ENCODE measurements around the gene PRIM1. TPM values are rescaled to one million over a fixed set of nuclear protein-coding genes. Genes with fewer than 3 reads are reported as not detected.

The PRIM1 gene
- polyA plus RNA-seq, 3 donors: 3.6 to 6.3 (median 5.6) TPM

DNA sequence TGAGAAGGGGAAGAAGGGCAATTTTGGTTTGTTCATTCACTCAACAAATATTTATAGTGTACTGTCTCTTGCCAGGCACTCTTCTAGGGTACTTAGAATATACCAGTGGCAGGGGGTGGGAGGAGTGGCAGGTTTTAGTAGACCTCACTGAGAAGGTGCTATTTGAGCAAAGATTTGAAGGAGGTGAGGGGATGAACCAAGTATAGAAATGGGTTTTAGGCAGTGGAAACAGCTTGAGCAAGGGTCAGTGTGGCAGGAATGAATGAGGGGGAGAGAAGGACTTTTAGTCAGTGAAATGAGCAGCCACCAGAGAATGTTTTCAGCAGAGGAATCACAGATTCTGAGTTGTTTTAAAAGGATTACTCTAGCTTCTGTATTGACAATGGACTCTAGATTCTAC is 2.3 kb downstream of the PRIM1 start:
- peak overlapping the region; percentile 30 for H3K9ac ChIP-seq (ENCODE audit: insufficient read depth, low read length, poor library complexity, severe bottlenecking)

DNA sequence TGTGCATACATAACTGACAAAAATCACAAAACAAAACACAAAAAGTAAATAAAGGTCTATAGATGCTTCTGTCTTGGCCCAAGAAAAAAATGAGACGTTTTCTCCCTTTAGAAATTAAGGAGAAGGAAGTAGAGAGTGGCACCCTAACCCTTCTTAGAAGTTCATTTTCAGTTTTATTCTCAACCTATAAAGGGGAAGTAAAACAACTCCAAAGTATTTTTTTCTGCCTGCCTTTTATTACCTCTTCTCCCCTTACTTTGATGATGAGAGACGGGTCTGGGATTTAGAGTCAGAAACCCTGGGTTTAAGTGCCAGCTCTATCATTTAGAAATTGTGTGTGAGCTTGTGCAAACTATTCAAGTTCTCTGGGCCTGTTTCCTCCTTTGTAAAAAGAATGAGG is 2.8 kb downstream of the PRIM1 start:
- H3K27ac ChIP-seq (ENCODE audit: low read depth in 1 of 2, low read length in 2 of 2): peak overlapping the region; percentile 65 to 79
- TF ChIP-seq, protein P1, sequence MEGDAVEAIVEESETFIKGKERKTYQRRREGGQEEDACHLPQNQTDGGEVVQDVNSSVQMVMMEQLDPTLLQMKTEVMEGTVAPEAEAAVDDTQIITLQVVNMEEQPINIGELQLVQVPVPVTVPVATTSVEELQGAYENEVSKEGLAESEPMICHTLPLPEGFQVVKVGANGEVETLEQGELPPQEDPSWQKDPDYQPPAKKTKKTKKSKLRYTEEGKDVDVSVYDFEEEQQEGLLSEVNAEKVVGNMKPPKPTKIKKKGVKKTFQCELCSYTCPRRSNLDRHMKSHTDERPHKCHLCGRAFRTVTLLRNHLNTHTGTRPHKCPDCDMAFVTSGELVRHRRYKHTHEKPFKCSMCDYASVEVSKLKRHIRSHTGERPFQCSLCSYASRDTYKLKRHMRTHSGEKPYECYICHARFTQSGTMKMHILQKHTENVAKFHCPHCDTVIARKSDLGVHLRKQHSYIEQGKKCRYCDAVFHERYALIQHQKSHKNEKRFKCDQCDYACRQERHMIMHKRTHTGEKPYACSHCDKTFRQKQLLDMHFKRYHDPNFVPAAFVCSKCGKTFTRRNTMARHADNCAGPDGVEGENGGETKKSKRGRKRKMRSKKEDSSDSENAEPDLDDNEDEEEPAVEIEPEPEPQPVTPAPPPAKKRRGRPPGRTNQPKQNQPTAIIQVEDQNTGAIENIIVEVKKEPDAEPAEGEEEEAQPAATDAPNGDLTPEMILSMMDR (IDR thresholded peaks at IDR 0.05): no peak
- Mint-ChIP-seq H3K27me3 (ENCODE audit: low read depth in 3 of 3) (no peaks in the 10 kb centered on the region), H3K4me1 (peaks cover 45% of the 10 kb centered on the region), H3K9me3 (no peaks in the 10 kb centered on the region), H3K27ac (peak overlapping the region; percentile 49 to 91 (median 80)), H3K36me3 (peaks cover 10 to 26% of the 10 kb centered on the region in 2 donors), H3K4me3 (peak overlapping the region in 1 of 2 donors; percentile 62)
- peak in 2 of 3 donors; percentile 18 to 60 for DNase-seq
- H3K36me3 ChIP-seq (replicated peaks in 1 of 2; ENCODE audit: control insufficient read depth in 1 of 2, insufficient read depth in 2 of 2, low read length in 2 of 2): peaks cover 0 to 27% of the 10 kb centered on the region in 2 donors
- no CpG with 5 or more reads among the region's 2 CpGs for WGBS (ENCODE audit: insufficient coverage)
- no peaks in the 10 kb centered on the region for H3K27me3 ChIP-seq (ENCODE audit: control insufficient read depth in 2 of 2, insufficient read depth in 2 of 2, low read length in 2 of 2)
- peaks cover 34% of the 10 kb centered on the region in 2 donors for H3K4me1 ChIP-seq (ENCODE audit: control insufficient read depth in 1 of 2, insufficient read depth in 2 of 2, low read length in 2 of 2)
- no peaks in the 10 kb centered on the region for H4K20me1 ChIP-seq (ENCODE audit: insufficient read depth, low read length)
- H3K79me2 ChIP-seq (ENCODE audit: insufficient read depth, low read length): peaks cover 56% of the 10 kb centered on the region
- H3K4me2 ChIP-seq (replicated peaks; ENCODE audit: extremely low read depth, low read length, poor library complexity, severe bottlenecking): peak overlapping the region; percentile 93
- peak overlapping the region in 1 of 3 experiments; percentile 94 for H3K4me3 ChIP-seq (replicated peaks in 1 of 3; ENCODE audit: low read depth in 2 of 3, low read length in 3 of 3)
- H3K9me3 ChIP-seq (replicated peaks in 1 of 2; ENCODE audit: control insufficient read depth in 1 of 2, insufficient read depth in 1 of 2, low read length in 2 of 2): no peaks in the 10 kb centered on the region
- peak overlapping the region; percentile 41 for H2AFZ ChIP-seq (ENCODE audit: insufficient read depth, low read depth, low read length, poor library complexity, severe bottlenecking)
- intact Hi-C loops (cut with micrococcal nuclease): no loop called here
- peak overlapping the region; percentile 30 for H3K9ac ChIP-seq (ENCODE audit: insufficient read depth, low read length, poor library complexity, severe bottlenecking)

More for the DNA sequence above, 2.3 kb downstream of the PRIM1 start:
- Histone ChIP-seq H2AFZ (ENCODE audit: insufficient read depth, low read depth, low read length, poor library complexity, severe bottlenecking) (peak overlapping the region; percentile 41), H3K9me3 (replicated peaks in 1 of 2; ENCODE audit: control insufficient read depth in 1 of 2, insufficient read depth in 1 of 2, low read length in 2 of 2) (no peaks in the 10 kb centered on the region), H3K79me2 (ENCODE audit: insufficient read depth, low read length) (peaks cover 52% of the 10 kb centered on the region), H4K20me1 (ENCODE audit: insufficient read depth, low read length) (no peaks in the 10 kb centered on the region), H3K27ac (ENCODE audit: low read depth in 1 of 2, low read length in 2 of 2) (peak overlapping the region in 1 of 2 donors; percentile 79), H3K27me3 (ENCODE audit: control insufficient read depth in 2 of 2, insufficient read depth in 2 of 2, low read length in 2 of 2) (no peaks in the 10 kb centered on the region), H3K4me2 (replicated peaks; ENCODE audit: extremely low read depth, low read length, poor library complexity, severe bottlenecking) (peak overlapping the region; percentile 93), H3K4me1 (ENCODE audit: control insufficient read depth in 1 of 2, insufficient read depth in 2 of 2, low read length in 2 of 2) (peaks cover 34% of the 10 kb centered on the region in 2 donors), H3K4me3 (replicated peaks in 1 of 3; ENCODE audit: low read depth in 2 of 3, low read length in 3 of 3) (peak overlapping the region in 1 of 3 experiments; percentile 94), H3K36me3 (replicated peaks in 1 of 2; ENCODE audit: control insufficient read depth in 1 of 2, insufficient read depth in 2 of 2, low read length in 2 of 2) (peaks cover 0 to 22% of the 10 kb centered on the region in 2 donors)
- DNase-seq: no peak
- Mint-ChIP-seq H3K4me3 (peak overlapping the region; percentile 24 to 42), H3K27ac (peak overlapping the region; percentile 62 to 93 (median 85)), H3K36me3 (peaks cover 10 to 23% of the 10 kb centered on the region in 2 donors), H3K4me1 (peaks cover 45% of the 10 kb centered on the region), H3K27me3 (ENCODE audit: low read depth in 3 of 3) (peaks cover 0 to 2% (median 0%) of the 10 kb centered on the region in 3 donors), H3K9me3 (no peaks in the 10 kb centered on the region)
- TF ChIP-seq, protein P1 (IDR thresholded peaks at IDR 0.05): no peak
- intact Hi-C loops (cut with micrococcal nuclease): no loop called here
